Thymus (tissue), 11 donors: Measurements from ENCODE around the gene PGM5. TPM values are rescaled to one million over a fixed set of nuclear protein-coding genes. Genes with fewer than 3 reads are reported as not detected.
A peak's percentile ranks its signal among the peaks of the same experiment; 100 is the strongest.
"Not testable (repeated sequence)": the region's sequence is repeated elsewhere in the genome, so short reads cannot be mapped to it uniquely, and the experiment has no call there.

Source experiments
- DNase-seq, 9 donors: peaks; one replicate each; pipeline ENCODE4 v3.0.0-alpha.2; 2013; ENCODE audit warnings: low spot score in 9 of 9, low read depth in 6 of 9, missing footprints in 1 of 9
- H3K27ac ChIP-seq, 2 donors: one replicate each; pipeline ENCODE4 v1.5.1; 2013; ENCODE audit warnings: control low read depth in 1 of 2, low read depth in 1 of 2, low read length in 1 of 2, mild to moderate bottlenecking in 1 of 2, moderate library complexity in 1 of 2
- H3K27me3 ChIP-seq, 2 donors: one replicate each; pipeline ENCODE4 v1.5.1; 2013; ENCODE audit warnings: low read length in 1 of 2; ENCODE audit not compliant: control insufficient read depth in 2 of 2, insufficient read depth in 1 of 2
- H3K36me3 ChIP-seq, 2 donors: one replicate each; pipeline ENCODE4 v1.5.1; 2013; ENCODE audit warnings: low read length in 1 of 2, mild to moderate bottlenecking in 1 of 2, moderate library complexity in 1 of 2; ENCODE audit not compliant: control insufficient read depth in 2 of 2, insufficient read depth in 2 of 2
- H3K4me1 ChIP-seq, 2 donors: one replicate each; pipeline ENCODE4 v1.5.1; 2013; ENCODE audit warnings: low read length in 2 of 2; ENCODE audit not compliant: control insufficient read depth in 2 of 2, insufficient read depth in 2 of 2
- H3K4me3 ChIP-seq, 2 donors: one replicate each; pipeline ENCODE4 v1.5.1; 2013; ENCODE audit warnings: low read length in 2 of 2, control low read depth in 1 of 2, mild to moderate bottlenecking in 1 of 2
- H3K9me3 ChIP-seq, 2 donors: one replicate each; pipeline ENCODE4 v1.5.1; 2013; ENCODE audit warnings: low read length in 1 of 2, mild to moderate bottlenecking in 1 of 2; ENCODE audit not compliant: control insufficient read depth in 2 of 2, insufficient read depth in 1 of 2
- WGBS: extraction: QIAGEN DNeasy Blood & Tissue Kit; methylation state at CpG from one replicate; pipeline ENCODE4 v1.1.7; 2013; 5-methylcytosine and 5-hydroxymethylcytosine counted together
- polyA plus RNA-seq: library from polyadenylated mRNA; stranded (reverse); fragments of 200-250 nt; gene quantifications from one replicate; pipeline ENCODE4 v1.2.3, GENCODE V29; 2013
- total RNA-seq: library from RNA; stranded (reverse); fragments of 120-200 nt; gene quantifications from one replicate; pipeline ENCODE4 v1.2.4, GENCODE V29; 2013
- donor health status: healthy.

Gene PGM5
- total and polyA plus RNA-seq, 2 donors, result 4.3 to 5.2 TPM

GRCh38 chr9:68357119-68357714 is 806 bp downstream of the PGM5 start:
- not testable (repeated sequence) for H3K4me1 ChIP-seq, H3K4me3 ChIP-seq, H3K9me3 ChIP-seq, DNase-seq, H3K27ac ChIP-seq, H3K36me3 ChIP-seq
- 11% methylated on average over 50 of the region's 57 CpGs for WGBS
- peaks cover 6 to 20% of the 10 kb centered on the region in 2 donors for H3K27me3 ChIP-seq

- not testable (repeated sequence) for H3K36me3 ChIP-seq, H3K4me3 ChIP-seq, H3K27me3 ChIP-seq, H3K9me3 ChIP-seq, H3K4me1 ChIP-seq
- peak overlapping the region in 1 of 2 donors; percentile 79 for H3K27ac ChIP-seq
- peak in 8 of 9 donors; percentile 13 to 80 (median 30) for DNase-seq
- WGBS, result 3% methylated on average over 10 of the region's 10 CpGs
These were observed 10.6 kb downstream of the PGM5 start for GRCh38 chr9:68366933-68367547.

GRCh38 chr9:68375789-68376188 is 19.4 kb downstream of the PGM5 start:
- 96% methylated on average over 4 of the region's 4 CpGs for WGBS
- not testable (repeated sequence) for H3K4me1 ChIP-seq, H3K4me3 ChIP-seq, H3K36me3 ChIP-seq, H3K27me3 ChIP-seq, H3K27ac ChIP-seq, DNase-seq, H3K9me3 ChIP-seq

- not testable (repeated sequence) for DNase-seq, H3K27me3 ChIP-seq, H3K4me1 ChIP-seq, H3K27ac ChIP-seq, H3K4me3 ChIP-seq, H3K9me3 ChIP-seq, H3K36me3 ChIP-seq
- 86% methylated on average over 1 of the region's 1 CpG for WGBS
These were observed 21.3 kb downstream of the PGM5 start for GRCh38 chr9:68377723-68378122.

- not testable (repeated sequence) for H3K27me3 ChIP-seq, H3K4me3 ChIP-seq, H3K27ac ChIP-seq, DNase-seq, H3K4me1 ChIP-seq, H3K36me3 ChIP-seq, H3K9me3 ChIP-seq
- 49% methylated on average over 1 of the region's 1 CpG for WGBS
These were observed 27.5 kb downstream of the PGM5 start for GRCh38 chr9:68383894-68384293.

GRCh38 chr9:68389558-68389957 is 33.1 kb downstream of the PGM5 start:
- H3K4me1 ChIP-seq, H3K36me3 ChIP-seq, H3K27me3 ChIP-seq, DNase-seq, H3K4me3 ChIP-seq, H3K27ac ChIP-seq, H3K9me3 ChIP-seq: not testable (repeated sequence)
- WGBS, result 87% methylated on average over 4 of the region's 4 CpGs

GRCh38 chr9:68390737-68391136 is 34.3 kb downstream of the PGM5 start:
- H3K27ac ChIP-seq, H3K4me3 ChIP-seq, DNase-seq, H3K4me1 ChIP-seq, H3K27me3 ChIP-seq, H3K9me3 ChIP-seq, H3K36me3 ChIP-seq: not testable (repeated sequence)
- WGBS, result 98% methylated on average over 1 of the region's 1 CpG

GRCh38 chr9:68396411-68397094 is 40.1 kb downstream of the PGM5 start:
- not testable (repeated sequence) for H3K9me3 ChIP-seq, H3K27ac ChIP-seq, H3K27me3 ChIP-seq, H3K4me1 ChIP-seq, H3K36me3 ChIP-seq, DNase-seq, H3K4me3 ChIP-seq
- 63% methylated on average over 1 of the region's 1 CpG for WGBS

GRCh38 chr9:68397095-68397423 is 40.6 kb downstream of the PGM5 start:
- H3K9me3 ChIP-seq, H3K27me3 ChIP-seq, DNase-seq, H3K4me3 ChIP-seq, H3K27ac ChIP-seq, H3K36me3 ChIP-seq, H3K4me1 ChIP-seq: not testable (repeated sequence)
- 76% methylated on average over 2 of the region's 2 CpGs for WGBS
